Measurements from ENCODE around the gene FOXD4L5. TPM values are rescaled to one million over a fixed set of nuclear protein-coding genes. Genes with fewer than 3 reads are reported as not detected.
"Not testable (repeated sequence)": the region's sequence is repeated elsewhere in the genome, so short reads cannot be mapped to it uniquely, and the experiment has no call there.

Gene FOXD4L5
- total RNA-seq (2014; rRNA removed; shearing (Covaris generic)): not detected in 2 replicates
- 0.04 TPM in 1 of 2 replicates, not detected in the other for polyA plus RNA-seq (2015; cell fraction: cytosol; rRNA removed)
- not detected in 2 replicates for polyA plus RNA-seq (2015; cell fraction: nucleus; rRNA removed)

DNA sequence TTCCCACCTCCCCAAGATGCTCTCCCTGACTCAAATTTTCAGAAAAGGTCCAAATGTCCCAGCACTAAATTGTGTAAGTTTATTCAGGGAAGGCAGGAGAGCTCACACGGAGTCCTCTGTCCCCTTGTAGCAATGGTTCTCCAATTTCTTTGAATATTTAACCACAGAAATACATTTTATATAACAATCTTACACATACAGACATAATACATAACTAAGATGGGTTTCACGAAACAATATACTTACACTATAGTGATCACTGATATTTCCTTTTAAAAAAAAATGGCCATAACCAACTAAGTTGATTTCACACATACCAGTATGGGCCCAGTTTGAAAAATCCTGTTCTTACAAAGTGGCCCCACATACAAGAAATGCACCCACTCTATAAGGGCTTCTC lies at the start of gene FOXD4L5:
TSS of gene FOXD4L5 (minus strand) at position 101 of the 400 bp plus-strand sequence. CDS start 832 bp downstream, outside the sequence.
- in situ Hi-C loops (cut with HindIII; ENCODE audit: low pct_unique_long_range_greater_than_20kb, low sequenced_read_pairs): not testable (repeated sequence)

DNA sequence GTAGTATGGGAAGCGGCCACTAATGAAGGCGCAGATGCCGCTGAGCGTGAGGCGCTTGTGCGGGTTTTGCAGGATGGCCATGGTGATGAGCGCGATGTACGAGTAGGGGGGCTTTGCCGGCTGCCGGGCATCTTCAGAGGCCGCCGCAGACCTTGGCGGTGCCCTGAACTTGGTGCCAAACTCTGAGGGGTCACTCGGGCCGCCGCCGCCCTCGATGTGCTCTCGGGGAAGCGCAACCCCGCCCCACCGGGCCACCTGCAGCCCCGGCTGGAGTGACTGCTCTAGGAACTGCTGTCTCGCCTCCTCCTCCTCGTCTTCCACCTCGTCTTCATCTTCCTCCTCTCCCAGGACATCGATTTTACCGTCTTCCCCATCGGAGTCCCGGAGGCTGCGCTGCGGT lies 1.1 kb downstream of the FOXD4L5 start:
- DNase-seq (ENCODE audit: low read depth, low spot score); in situ Hi-C loops (cut with HindIII; ENCODE audit: low pct_unique_long_range_greater_than_20kb, low sequenced_read_pairs): not testable (repeated sequence)

More for the DNA sequence above, at the start of gene FOXD4L5:
- DNase-seq (ENCODE audit: low read depth, low spot score): not testable (repeated sequence)

DNA sequence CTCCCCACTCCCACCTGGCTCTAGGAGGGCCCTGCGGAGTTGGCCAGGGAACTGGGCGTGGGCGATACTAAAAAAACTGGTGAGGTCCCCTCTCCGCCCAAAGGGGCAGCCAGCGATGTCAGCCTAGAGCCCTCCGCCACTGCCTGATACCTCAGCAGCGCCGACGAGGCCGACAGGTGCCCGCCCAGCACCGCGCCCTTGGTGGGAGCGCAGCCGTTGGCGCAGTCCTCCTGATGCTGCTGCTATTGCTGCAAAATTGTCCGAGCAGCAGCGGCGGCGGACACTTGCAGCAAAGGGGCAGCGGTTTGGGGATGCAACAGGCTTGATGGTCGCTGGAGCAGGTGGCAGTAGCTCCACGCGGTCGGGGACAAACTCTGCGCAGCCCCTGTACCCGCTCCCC lies 2.0 kb downstream of the FOXD4L5 start:
- DNase-seq (ENCODE audit: low read depth, low spot score): not testable (repeated sequence)

More for the DNA sequence above, 2.0 kb downstream of the FOXD4L5 start:
- in situ Hi-C loops (cut with HindIII; ENCODE audit: low pct_unique_long_range_greater_than_20kb, low sequenced_read_pairs): not testable (repeated sequence)

Small RNAs within 50 kb of the gene (small RNA-seq; reads per million reads assigned to genes)
- gene IGKV1OR9-1: 0 reads per million in 2 experiments

Data from SK-MEL-5 (cell line).